Left ventricle myocardium inferior (tissue), 1 donor: ENCODE results near the gene CTBP2. TPM values are rescaled to one million over a fixed set of nuclear protein-coding genes. Genes with fewer than 3 reads are reported as not detected.

Experiments
- DNase-seq: peaks from one replicate; pipeline ENCODE4 v3.0.0-alpha.2; 2020
- H3K27ac ChIP-seq: fragments of 200-600 bp; replicated peaks from 2 replicates; pipeline ENCODE4 v1.8.0; 2021
- H3K27me3 ChIP-seq: fragments of 200-600 bp; 2 replicates; pipeline ENCODE4 v1.8.0; 2021; ENCODE audit warnings: low read depth
- H3K36me3 ChIP-seq: fragments of 200-600 bp; 2 replicates; pipeline ENCODE4 v1.8.0; 2021
- H3K4me1 ChIP-seq: fragments of 200-600 bp; 2 replicates; pipeline ENCODE4 v1.8.0; 2021
- H3K4me3 ChIP-seq: fragments of 200-600 bp; 2 replicates; pipeline ENCODE4 v1.8.0; 2021; ENCODE audit warnings: mild to moderate bottlenecking, moderate library complexity
- H3K9me3 ChIP-seq: fragments of 200-600 bp; replicated peaks from 2 replicates; pipeline ENCODE4 v1.8.0; 2021
- intact Hi-C: fragments of 100-400 bp; cut with micrococcal nuclease; formaldehyde crosslinking; loops from one replicate; pipeline ENCODE4 v1.11.0; 2022
- total RNA-seq: library from RNA; stranded (reverse); fragmentation: NEBNext Ultra II Directional; extraction: Animal tissue kit (Norgen Biotek cat#: 25700); gene quantifications from one replicate; pipeline ENCODE4 v1.2.1, GENCODE V29; 2021
- TF ChIP-seq, protein P1 (sequence below): fragments of 200-600 bp; IDR thresholded peaks from 2 replicates; pipeline ENCODE4 v1.8.0; 2021; ENCODE audit warnings: antibody characterized with exemption, mild to moderate bottlenecking, borderline replicate concordance
- donor health status: DM: no; HTN: yes; CAD: no; lungs with severe emphysema.

The CTBP2 gene
- total RNA-seq, 1 donor from 2014 or later: 29.1 TPM

DNA sequence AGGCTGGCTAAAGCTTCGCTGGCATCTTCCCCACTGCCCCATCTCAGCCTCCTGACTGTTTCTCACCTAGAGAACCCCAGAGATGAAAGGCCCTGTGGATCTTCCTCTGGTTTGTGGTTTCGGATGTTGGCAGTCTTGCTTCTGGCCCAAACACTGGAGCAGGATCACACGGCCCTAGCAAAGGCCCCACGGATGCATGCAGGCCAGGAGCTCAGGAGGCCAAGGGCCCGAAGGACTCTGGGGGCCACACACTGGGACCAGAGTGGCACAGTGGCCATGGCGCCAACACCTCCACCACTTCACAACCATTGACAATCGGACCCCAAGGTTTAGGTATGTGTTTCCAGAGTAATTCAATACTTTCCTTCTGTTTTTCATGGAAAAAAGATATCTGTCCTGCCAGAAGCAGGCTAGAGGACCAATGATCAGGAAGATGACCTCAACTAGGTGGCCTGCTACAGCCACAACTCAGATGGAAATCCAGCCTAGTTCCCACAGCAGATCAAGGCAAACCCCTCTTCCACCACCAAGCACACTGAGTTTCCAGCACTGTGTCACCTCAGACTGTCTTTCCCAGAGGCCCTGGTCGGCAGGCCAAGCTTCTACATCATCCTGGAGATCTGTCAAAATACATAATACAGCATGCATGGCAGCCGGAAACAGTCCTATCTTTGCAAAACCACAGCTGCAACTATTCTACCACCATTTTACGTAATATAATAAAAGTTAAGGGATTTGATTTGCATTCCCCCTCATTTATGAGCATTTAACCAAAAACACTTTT, 53.0 kb downstream of the CTBP2 start:
- intact Hi-C loops: no loop called here
- peaks cover 65% of the 10 kb centered on the region for H3K4me1 ChIP-seq
- H3K27me3 ChIP-seq: no peaks in the 10 kb centered on the region
- peaks cover 39% of the 10 kb centered on the region for H3K36me3 ChIP-seq
- H3K27ac ChIP-seq: no peak overlapping the region
- no peak for DNase-seq
- peaks cover 8% of the 10 kb centered on the region for H3K9me3 ChIP-seq
- H3K4me3 ChIP-seq: no peak overlapping the region
- TF ChIP-seq, protein P1, sequence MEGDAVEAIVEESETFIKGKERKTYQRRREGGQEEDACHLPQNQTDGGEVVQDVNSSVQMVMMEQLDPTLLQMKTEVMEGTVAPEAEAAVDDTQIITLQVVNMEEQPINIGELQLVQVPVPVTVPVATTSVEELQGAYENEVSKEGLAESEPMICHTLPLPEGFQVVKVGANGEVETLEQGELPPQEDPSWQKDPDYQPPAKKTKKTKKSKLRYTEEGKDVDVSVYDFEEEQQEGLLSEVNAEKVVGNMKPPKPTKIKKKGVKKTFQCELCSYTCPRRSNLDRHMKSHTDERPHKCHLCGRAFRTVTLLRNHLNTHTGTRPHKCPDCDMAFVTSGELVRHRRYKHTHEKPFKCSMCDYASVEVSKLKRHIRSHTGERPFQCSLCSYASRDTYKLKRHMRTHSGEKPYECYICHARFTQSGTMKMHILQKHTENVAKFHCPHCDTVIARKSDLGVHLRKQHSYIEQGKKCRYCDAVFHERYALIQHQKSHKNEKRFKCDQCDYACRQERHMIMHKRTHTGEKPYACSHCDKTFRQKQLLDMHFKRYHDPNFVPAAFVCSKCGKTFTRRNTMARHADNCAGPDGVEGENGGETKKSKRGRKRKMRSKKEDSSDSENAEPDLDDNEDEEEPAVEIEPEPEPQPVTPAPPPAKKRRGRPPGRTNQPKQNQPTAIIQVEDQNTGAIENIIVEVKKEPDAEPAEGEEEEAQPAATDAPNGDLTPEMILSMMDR: no peak

DNA sequence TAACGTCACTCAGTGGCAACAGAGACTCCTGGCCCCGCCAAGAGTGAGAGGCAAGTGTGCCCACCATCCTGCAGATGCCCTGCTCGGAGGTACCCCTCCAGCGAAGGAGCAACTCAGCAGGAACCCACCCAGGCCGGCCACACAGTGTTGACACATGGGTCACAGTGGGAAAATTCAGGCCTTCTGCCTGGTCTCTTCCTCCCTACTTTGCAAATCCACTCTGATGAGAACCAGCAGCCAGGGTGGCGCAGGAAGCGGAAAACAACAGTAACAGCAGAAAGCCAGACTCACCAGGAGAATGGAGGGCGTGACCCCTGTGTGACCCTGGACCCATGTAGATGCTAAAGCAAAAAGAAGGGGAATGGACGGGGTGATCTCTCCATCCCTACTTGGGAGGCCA, 53.8 kb downstream of the CTBP2 start:
- peaks cover 41% of the 10 kb centered on the region for H3K36me3 ChIP-seq

DNA sequence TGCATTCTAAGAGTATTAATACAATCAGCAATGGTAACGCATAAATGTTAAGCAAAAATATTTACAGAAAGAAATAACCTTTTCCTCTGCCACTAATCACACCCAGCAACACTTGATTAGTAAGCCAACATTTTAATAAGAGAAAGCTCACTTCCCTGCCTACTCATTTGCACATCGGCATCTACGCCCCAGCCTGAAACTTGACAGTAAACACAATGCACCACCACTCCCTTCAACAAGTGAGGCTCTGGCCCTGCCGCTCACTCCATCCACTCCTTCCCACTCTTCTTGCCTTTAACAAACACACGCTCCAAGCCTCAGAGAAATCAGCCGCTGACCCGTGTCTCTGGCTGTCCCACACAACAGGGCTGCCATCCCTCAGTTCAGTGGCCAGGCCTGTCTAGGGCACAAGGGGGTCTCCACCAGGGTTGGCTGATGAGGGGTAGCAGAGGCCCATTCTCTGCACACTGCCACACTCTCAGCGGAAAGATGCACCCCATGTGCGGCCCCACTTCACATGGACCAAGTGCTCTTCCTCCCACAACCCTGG, 54.6 kb downstream of the CTBP2 start:
- H3K27me3 ChIP-seq: no peaks in the 10 kb centered on the region
- H3K4me3 ChIP-seq: no peak overlapping the region
- DNase-seq: no peak
- TF ChIP-seq, protein P1: no peak
- peaks cover 41% of the 10 kb centered on the region for H3K36me3 ChIP-seq
- intact Hi-C loops: no loop called here
- H3K27ac ChIP-seq: no peak overlapping the region
- peaks cover 8% of the 10 kb centered on the region for H3K9me3 ChIP-seq
- H3K4me1 ChIP-seq: peaks cover 77% of the 10 kb centered on the region

More for the DNA sequence above, 53.8 kb downstream of the CTBP2 start:
- Histone ChIP-seq H3K27me3 (no peaks in the 10 kb centered on the region), H3K27ac (no peak overlapping the region), H3K4me1 (peaks cover 71% of the 10 kb centered on the region), H3K4me3 (no peak overlapping the region), H3K9me3 (peaks cover 8% of the 10 kb centered on the region)
- intact Hi-C loops: no loop called here
- DNase-seq: no peak
- TF ChIP-seq, protein P1: no peak

DNA sequence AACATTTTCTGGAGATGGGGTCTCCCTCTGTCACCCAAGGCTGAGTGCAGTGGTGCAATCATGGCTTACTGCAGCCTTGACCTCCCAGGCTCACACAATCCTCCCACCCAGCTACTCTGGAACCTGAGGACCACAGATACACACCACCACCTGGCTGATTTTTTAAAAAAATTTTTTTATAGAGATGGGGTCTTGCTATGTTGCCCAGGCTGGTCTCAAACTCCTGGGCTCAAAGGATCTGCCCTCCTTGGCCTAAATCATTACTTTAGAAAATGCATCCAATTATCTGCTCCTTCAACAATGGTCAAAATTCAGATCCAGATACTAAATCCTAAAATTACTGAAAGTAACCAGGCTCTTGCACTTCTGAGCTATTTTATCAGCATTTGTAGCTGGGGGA, 55.2 kb downstream of the CTBP2 start:
- intact Hi-C loops: no loop called here
- Histone ChIP-seq H3K36me3 (peaks cover 40% of the 10 kb centered on the region), H3K27ac (no peak overlapping the region), H3K9me3 (peaks cover 8% of the 10 kb centered on the region), H3K4me1 (peaks cover 77% of the 10 kb centered on the region), H3K27me3 (no peaks in the 10 kb centered on the region), H3K4me3 (no peak overlapping the region)
- TF ChIP-seq, protein P1: no peak
- no peak for DNase-seq

DNA sequence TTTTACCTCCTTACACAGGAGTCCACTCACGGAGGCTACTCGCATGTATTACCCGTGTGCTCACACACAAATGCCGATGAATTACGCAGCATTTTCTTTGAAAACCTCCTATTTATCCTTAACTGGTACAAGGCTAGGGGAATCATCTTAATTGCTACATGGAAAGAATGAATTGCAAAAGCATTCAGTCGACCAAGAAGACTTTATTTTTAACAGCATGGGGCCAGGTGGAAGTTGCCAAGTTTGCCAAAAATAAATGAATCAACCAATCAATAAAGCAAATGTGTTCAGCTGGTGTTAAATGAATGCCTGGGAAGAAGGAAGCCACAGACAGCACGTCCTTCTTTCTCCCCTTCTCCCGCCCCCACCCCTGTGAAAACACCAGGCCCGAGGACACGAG, 55.8 kb downstream of the CTBP2 start:
- Histone ChIP-seq H3K27me3 (no peaks in the 10 kb centered on the region), H3K4me3 (no peak overlapping the region), H3K9me3 (peaks cover 8% of the 10 kb centered on the region), H3K27ac (no peak overlapping the region), H3K36me3 (peaks cover 34% of the 10 kb centered on the region), H3K4me1 (peaks cover 76% of the 10 kb centered on the region)
- intact Hi-C loops: no loop called here
- no peak for DNase-seq
- TF ChIP-seq, protein P1: no peak
